SK-N-SH treated with all-trans-retinoic acid at 6 μM for 48 hours (cell line): Measurements from ENCODE around the gene PARD3B.

Source experiments
- ATAC-seq: fragments of 200-7000 bp; cut with Tn5 transposase; 3 replicates; pipeline ENCODE4 v1.9.1; 2020; ENCODE audit warnings: mild to moderate bottlenecking, moderate library complexity
- ARNTL ChIP-seq: fragments of 450-650 bp; formaldehyde crosslinking; IDR thresholded peaks from 2 replicates; pipeline ENCODE4 v1.5.0; 2020; ENCODE audit warnings: low read depth, mild to moderate bottlenecking, moderate library complexity, borderline replicate concordance
- CREB5 ChIP-seq: fragments of 250-450 bp; sonication (Bioruptor Pico); IDR thresholded peaks from 2 replicates; pipeline ENCODE4 v1.5.1; 2020; ENCODE audit warnings: low read depth, mild to moderate bottlenecking, moderate library complexity
- CSDC2 ChIP-seq: fragments of 250-450 bp; sonication (Bioruptor Pico); IDR thresholded peaks from 2 replicates; pipeline ENCODE4 v1.5.0; 2020; ENCODE audit warnings: mild to moderate bottlenecking, moderate library complexity
- CSRNP3 ChIP-seq: fragments of 250-450 bp; sonication (Bioruptor Pico); IDR thresholded peaks from 2 replicates; pipeline ENCODE4 v1.5.1; 2021; ENCODE audit warnings: mild to moderate bottlenecking, moderate library complexity
- ESRRG ChIP-seq: fragments of 250-450 bp; sonication (Bioruptor Pico); IDR thresholded peaks from 2 replicates; pipeline ENCODE4 v1.6.1; 2021; ENCODE audit warnings: mild to moderate bottlenecking
- ISL1 ChIP-seq: fragments of 250-450 bp; sonication (Bioruptor Pico); IDR thresholded peaks from 2 replicates; pipeline ENCODE4 v2.1.2; 2022; ENCODE audit warnings: mild to moderate bottlenecking, moderate library complexity
- OSR1 ChIP-seq: fragments of 250-450 bp; sonication (Bioruptor Pico); IDR thresholded peaks from 2 replicates; pipeline ENCODE4 v1.8.0; 2022; ENCODE audit warnings: moderate library complexity, mild to moderate bottlenecking, inconsistent platforms
- PATZ1 ChIP-seq: fragments of 250-450 bp; sonication (Bioruptor Pico); IDR thresholded peaks from 2 replicates; pipeline ENCODE4 v1.8.0; 2020; ENCODE audit warnings: mild to moderate bottlenecking, moderate library complexity, borderline replicate concordance
- POU6F1 ChIP-seq: fragments of 250-450 bp; sonication (Bioruptor Pico); IDR thresholded peaks from 2 replicates; pipeline ENCODE4 v1.8.0; 2021; ENCODE audit warnings: low read depth, mild to moderate bottlenecking, moderate library complexity, borderline replicate concordance
- PPARA ChIP-seq: fragments of 250-450 bp; sonication (Bioruptor Pico); IDR thresholded peaks from 2 replicates; pipeline ENCODE4 v1.5.0; 2020; ENCODE audit warnings: mild to moderate bottlenecking, borderline replicate concordance
- RARB ChIP-seq: fragments of 250-450 bp; sonication (Bioruptor Pico); IDR thresholded peaks from 2 replicates; pipeline ENCODE4 v1.8.0; 2021; ENCODE audit warnings: mild to moderate bottlenecking, moderate library complexity
- SNAI2 ChIP-seq: fragments of 250-450 bp; sonication (Bioruptor Pico); IDR thresholded peaks from 2 replicates; pipeline ENCODE4 v1.5.0; 2020; ENCODE audit warnings: mild to moderate bottlenecking, moderate library complexity
- TCF4 ChIP-seq: fragments of 250-450 bp; sonication (Bioruptor Pico); IDR thresholded peaks from 2 replicates; pipeline ENCODE4 v1.8.0; 2021; ENCODE audit warnings: mild to moderate bottlenecking, moderate library complexity, borderline replicate concordance
- TOX ChIP-seq: fragments of 250-450 bp; sonication (Bioruptor Pico); IDR thresholded peaks from 2 replicates; pipeline ENCODE4 v1.8.0; 2021; ENCODE audit warnings: mild to moderate bottlenecking, moderate library complexity, borderline replicate concordance
- TSHZ2 ChIP-seq: fragments of 250-450 bp; sonication (Bioruptor Pico); IDR thresholded peaks from 2 replicates; pipeline ENCODE4 v1.5.0; 2020; ENCODE audit warnings: mild to moderate bottlenecking, moderate library complexity
- ZC3H10 ChIP-seq: fragments of 250-450 bp; sonication (Bioruptor Pico); IDR thresholded peaks from 2 replicates; pipeline ENCODE4 v1.5.1; 2021; ENCODE audit warnings: mild to moderate bottlenecking, moderate library complexity
- ZFP3 ChIP-seq: fragments of 250-450 bp; sonication (Bioruptor Pico); IDR thresholded peaks from 2 replicates; pipeline ENCODE4 v1.5.0; 2020; ENCODE audit warnings: mild to moderate bottlenecking, moderate library complexity
- ZNF565 ChIP-seq: fragments of 450-650 bp; formaldehyde crosslinking; conservative IDR thresholded peaks from 2 replicates; pipeline ENCODE4 v1.5.0; 2020; ENCODE audit warnings: low read depth, mild to moderate bottlenecking, moderate library complexity
- ZNF70 ChIP-seq: fragments of 450-650 bp; formaldehyde crosslinking; IDR thresholded peaks from 2 replicates; pipeline ENCODE4 v1.5.0; 2020; ENCODE audit warnings: mild to moderate bottlenecking, moderate library complexity
- ZNF8 ChIP-seq: fragments of 450-650 bp; formaldehyde crosslinking; IDR thresholded peaks from 2 replicates; pipeline ENCODE4 v1.5.0; 2020; ENCODE audit warnings: mild to moderate bottlenecking, moderate library complexity

The PARD3B gene

GRCh38 chr2:205053827-205054410 is 508.6 kb downstream of the PARD3B start:
- no peak for TF ChIP-seq POU6F1
- peak; percentile 90 for TF ChIP-seq TCF4 (CRISPR knock-in tag)
- peak; percentile 25; the same call in 1 of the 3 replicates for ATAC-seq

GRCh38 chr2:205054789-205055188 is 509.5 kb downstream of the PARD3B start:
- TF ChIP-seq TCF4 (CRISPR knock-in tag) (peak; percentile 88; the same call in 1 of the 2 replicates), CSRNP3 (CRISPR knock-in tag) (no peak), CSDC2 (CRISPR knock-in tag) (no peak), TOX (CRISPR knock-in tag) (no peak), SNAI2 (CRISPR knock-in tag) (no peak), ZNF8 (CRISPR knock-in tag) (peak; percentile 6; the same call in 1 of the 2 replicates), TSHZ2 (CRISPR knock-in tag) (peak; percentile 71)
- no peak for ATAC-seq

- no peak for ATAC-seq
- TF ChIP-seq TCF4 (CRISPR knock-in tag) = no peak
- no peak for TF ChIP-seq ARNTL (CRISPR knock-in tag)
- TF ChIP-seq PPARA (CRISPR knock-in tag) = no peak
- no peak for TF ChIP-seq RARB
- no peak for TF ChIP-seq ZC3H10 (CRISPR knock-in tag)
- TF ChIP-seq ZNF565 (CRISPR knock-in tag) = no peak
- no peak for TF ChIP-seq TSHZ2 (CRISPR knock-in tag)
- TF ChIP-seq OSR1 (CRISPR knock-in tag) = no peak
- no peak for TF ChIP-seq ESRRG (CRISPR knock-in tag)
- TF ChIP-seq ISL1 (CRISPR knock-in tag) = no peak
- no peak for TF ChIP-seq POU6F1
- no peak for TF ChIP-seq SNAI2 (CRISPR knock-in tag)
- no peak for TF ChIP-seq CSDC2 (CRISPR knock-in tag)
- no peak for TF ChIP-seq CREB5 (CRISPR knock-in tag)
- no peak for TF ChIP-seq CSRNP3 (CRISPR knock-in tag)
- TF ChIP-seq ZNF70 (CRISPR knock-in tag) = no peak
- TF ChIP-seq ZFP3 (CRISPR knock-in tag) = no peak
- TF ChIP-seq PATZ1 (CRISPR knock-in tag) = no peak
Observed at GRCh38 chr2:205055251-205055650, 510.0 kb downstream of the PARD3B start.
